Spleen (tissue), 7 donors: Measurements from ENCODE around the gene PARD3.

Source experiments
- CTCF ChIP-seq, 11 experiments: fragments of 200-600 bp in 7 of 11; fragments of 450-650 bp in 4 of 11; sonication (generic) in 4 of 11; IDR thresholded peaks in 8 of 11; conservative IDR thresholded peaks in 3 of 11; 1 replicate in 7 of 11; 2 replicates in 4 of 11; pipeline versions ENCODE4 v1.4.0 to v1.8.0; 2016 to 2021; ENCODE audit warnings: antibody characterized with exemption in 11 of 11, inconsistent platforms in 4 of 11, mild to moderate bottlenecking in 1 of 11
- POLR2A ChIP-seq, 3 donors: fragments of 450-650 bp; IDR thresholded peaks; one replicate each; pipeline ENCODE4 v1.5.1; 2017; ENCODE audit warnings: antibody characterized with exemption in 3 of 3, mild to moderate bottlenecking in 1 of 3
- POLR2AphosphoS5 ChIP-seq, 3 donors: sonication (generic); formaldehyde crosslinking; IDR thresholded peaks; one replicate each; pipeline ENCODE4 v1.5.1; 2017; ENCODE audit warnings: antibody characterized with exemption in 3 of 3
- donor health status: DM: no; HTN: no; CAD: no; lungs with moderate emphysema.
- donor health status: DM: no; HTN: no; CAD: no.
- donor health status: DM: no; HTN: no; CAD: no.

GRCh38 chr10:34430685-34431084, 384.4 kb downstream of the PARD3 start:
- TF ChIP-seq POLR2AphosphoS5 (IDR thresholded peaks at IDR 0.05) (no peak), POLR2A (IDR thresholded peaks at IDR 0.05) (no peak), CTCF (IDR thresholded peaks at IDR 0.05 in 8 of 11, conservative IDR thresholded peaks at IDR 0.05 in 3 of 11) (no peak)
